ENCODE measurements around the gene KCNMA1.

Gene KCNMA1

GRCh38 chr10:76874176-76874575, 763.4 kb downstream of the KCNMA1 start:
- H3K27me3 ChIP-seq (ENCODE audit: control insufficient read depth, insufficient read depth, low read length) = no peaks in the 10 kb centered on the region
- no peak overlapping the region for H3K4me3 ChIP-seq (ENCODE audit: low read length)
- no peaks in the 10 kb centered on the region for H3K36me3 ChIP-seq (ENCODE audit: insufficient read depth, low read length)
- no peak overlapping the region for H3K9ac ChIP-seq (ENCODE audit: low read depth, low read length)
- H3K4me1 ChIP-seq (ENCODE audit: control insufficient read depth, insufficient read depth, low read length) = peaks cover 10% of the 10 kb centered on the region
- no peak overlapping the region for H3K4me2 ChIP-seq (ENCODE audit: low read length)
- no peaks in the 10 kb centered on the region for H3K9me3 ChIP-seq (replicated peaks; ENCODE audit: low read length)

DNA sequence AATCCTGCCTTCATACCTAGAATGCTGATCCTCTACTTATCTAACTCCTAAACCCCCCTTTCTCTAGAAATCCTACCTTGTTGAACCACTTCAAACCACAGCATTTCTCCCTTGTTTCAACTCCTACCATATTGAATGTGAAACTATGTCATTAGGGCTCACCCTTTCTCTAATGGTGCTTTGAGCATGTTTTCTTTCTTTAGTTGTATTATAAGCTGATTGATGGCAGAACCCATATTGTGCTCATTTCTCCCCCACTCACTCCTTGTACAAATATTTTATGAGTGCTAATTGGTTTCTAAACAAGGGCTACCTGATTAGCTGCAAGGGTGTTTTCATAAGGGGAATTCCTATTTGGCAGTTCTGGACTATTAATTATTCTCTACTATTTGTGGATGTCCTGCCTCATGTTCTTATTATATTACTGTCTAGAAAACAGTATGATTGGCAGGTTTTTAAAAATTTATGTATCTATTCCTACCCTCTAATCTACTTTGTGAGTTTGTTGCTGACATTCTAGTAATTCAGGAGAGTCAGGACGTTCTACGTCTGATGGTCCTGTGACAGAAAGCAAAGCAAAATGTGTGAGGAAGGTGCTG, 765.8 kb downstream of the KCNMA1 start:
- peaks cover 10% of the 10 kb centered on the region for H3K4me1 ChIP-seq (ENCODE audit: control insufficient read depth, insufficient read depth, low read length)

DNA sequence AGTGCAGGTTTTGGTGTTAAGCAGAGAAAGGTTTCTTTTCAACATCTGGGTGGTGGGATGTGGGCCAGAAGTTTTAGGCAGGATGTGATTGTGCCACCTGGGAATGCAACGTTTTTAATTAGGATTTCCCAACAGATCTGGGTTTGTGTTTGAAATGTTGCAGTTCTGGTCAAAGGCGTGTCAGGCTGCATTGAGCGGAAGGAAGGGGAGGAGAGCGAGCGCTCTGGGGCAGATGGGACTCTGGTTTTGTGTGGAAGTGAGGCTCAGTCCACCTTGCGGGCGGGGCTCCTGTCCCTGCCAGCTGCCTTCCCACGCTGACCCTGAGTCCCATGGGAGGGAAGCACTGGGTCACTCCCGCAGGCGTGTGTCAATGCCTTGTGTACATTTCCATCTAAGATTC, 767.7 kb downstream of the KCNMA1 start:
- Histone ChIP-seq H3K4me2 (ENCODE audit: low read length) (no peak overlapping the region), H3K4me1 (ENCODE audit: control insufficient read depth, insufficient read depth, low read length) (peaks cover 10% of the 10 kb centered on the region), H3K36me3 (ENCODE audit: insufficient read depth, low read length) (no peaks in the 10 kb centered on the region), H3K4me3 (ENCODE audit: low read length) (no peak overlapping the region), H3K27me3 (ENCODE audit: control insufficient read depth, insufficient read depth, low read length) (no peaks in the 10 kb centered on the region), H3K9ac (ENCODE audit: low read depth, low read length) (no peak overlapping the region), H3K9me3 (replicated peaks; ENCODE audit: low read length) (no peaks in the 10 kb centered on the region)

More for the DNA sequence above, 765.8 kb downstream of the KCNMA1 start:
- Histone ChIP-seq H3K9ac (ENCODE audit: low read depth, low read length) (no peak overlapping the region), H3K36me3 (ENCODE audit: insufficient read depth, low read length) (no peaks in the 10 kb centered on the region), H3K4me3 (ENCODE audit: low read length) (no peak overlapping the region), H3K9me3 (replicated peaks; ENCODE audit: low read length) (no peaks in the 10 kb centered on the region), H3K27me3 (ENCODE audit: control insufficient read depth, insufficient read depth, low read length) (no peaks in the 10 kb centered on the region), H3K4me2 (ENCODE audit: low read length) (no peak overlapping the region)

DNA sequence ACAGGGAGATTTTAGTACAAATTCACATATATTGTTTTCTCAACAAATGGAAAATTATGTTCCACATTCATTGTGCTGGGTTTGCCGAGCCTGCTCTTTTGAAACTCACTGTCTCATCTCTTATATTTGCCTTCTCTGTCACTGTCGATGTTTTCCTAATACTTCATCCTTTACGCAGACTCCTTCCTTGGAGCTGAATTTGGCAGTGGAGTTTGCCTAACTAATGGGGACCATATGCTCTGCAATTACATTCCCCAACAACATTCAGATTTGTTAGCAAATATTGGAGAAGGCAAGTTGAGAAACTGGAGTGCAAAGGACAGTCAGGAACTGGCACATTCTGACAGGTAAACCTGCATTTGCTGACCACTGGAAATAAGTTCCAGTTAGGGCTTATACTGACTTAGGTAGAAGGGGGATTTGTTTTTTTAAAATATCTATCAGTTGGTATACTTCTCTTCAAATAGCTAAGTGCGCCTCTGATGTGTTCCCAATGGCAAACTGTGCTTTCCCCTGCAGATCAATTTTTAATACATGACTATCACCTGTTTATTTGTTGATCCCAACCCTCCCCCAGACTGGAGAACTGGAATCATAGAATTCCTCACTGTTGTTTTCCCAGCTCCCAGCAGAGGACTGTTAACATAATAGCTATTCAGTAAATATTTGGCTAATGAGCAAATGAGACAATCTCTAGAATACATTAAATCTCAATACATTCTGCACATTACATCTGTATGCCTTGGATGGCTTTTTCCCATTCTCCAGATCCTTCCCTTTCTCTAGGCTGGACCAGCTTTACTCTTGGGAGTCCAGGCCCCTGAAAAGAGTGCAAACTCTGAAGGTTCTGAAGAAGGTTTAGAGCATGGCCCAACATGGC, 769.3 kb downstream of the KCNMA1 start:
- no peak overlapping the region for H3K9ac ChIP-seq (ENCODE audit: low read depth, low read length)
- no peak overlapping the region for H3K4me2 ChIP-seq (ENCODE audit: low read length)
- H3K27me3 ChIP-seq (ENCODE audit: control insufficient read depth, insufficient read depth, low read length) = no peaks in the 10 kb centered on the region
- no peaks in the 10 kb centered on the region for H3K9me3 ChIP-seq (replicated peaks; ENCODE audit: low read length)
- no peaks in the 10 kb centered on the region for H3K36me3 ChIP-seq (ENCODE audit: insufficient read depth, low read length)
- H3K4me3 ChIP-seq (ENCODE audit: low read length) = no peak overlapping the region
- H3K4me1 ChIP-seq (ENCODE audit: control insufficient read depth, insufficient read depth, low read length) = no peaks in the 10 kb centered on the region

GRCh38 chr10:76866841-76867586, 770.6 kb downstream of the KCNMA1 start:
- Histone ChIP-seq H3K4me1 (ENCODE audit: control insufficient read depth, insufficient read depth, low read length) (no peaks in the 10 kb centered on the region), H3K36me3 (ENCODE audit: insufficient read depth, low read length) (no peaks in the 10 kb centered on the region), H3K9me3 (replicated peaks; ENCODE audit: low read length) (no peaks in the 10 kb centered on the region), H3K4me3 (ENCODE audit: low read length) (no peak overlapping the region), H3K27me3 (ENCODE audit: control insufficient read depth, insufficient read depth, low read length) (no peaks in the 10 kb centered on the region), H3K4me2 (ENCODE audit: low read length) (no peak overlapping the region), H3K9ac (ENCODE audit: low read depth, low read length) (no peak overlapping the region)

- Histone ChIP-seq H3K27me3 (ENCODE audit: control insufficient read depth, insufficient read depth, low read length) (no peaks in the 10 kb centered on the region), H3K9ac (ENCODE audit: low read depth, low read length) (no peak overlapping the region), H3K4me1 (ENCODE audit: control insufficient read depth, insufficient read depth, low read length) (no peaks in the 10 kb centered on the region), H3K4me3 (ENCODE audit: low read length) (no peak overlapping the region), H3K9me3 (replicated peaks; ENCODE audit: low read length) (no peaks in the 10 kb centered on the region), H3K36me3 (ENCODE audit: insufficient read depth, low read length) (no peaks in the 10 kb centered on the region), H3K4me2 (ENCODE audit: low read length) (no peak overlapping the region)
Measured at GRCh38 chr10:76864922-76865321, 772.7 kb downstream of the KCNMA1 start.

GRCh38 chr10:76858721-76859120, 778.9 kb downstream of the KCNMA1 start:
- peaks cover 7% of the 10 kb centered on the region for H3K27me3 ChIP-seq (ENCODE audit: control insufficient read depth, insufficient read depth, low read length)
- no peaks in the 10 kb centered on the region for H3K4me1 ChIP-seq (ENCODE audit: control insufficient read depth, insufficient read depth, low read length)
- H3K9ac ChIP-seq (ENCODE audit: low read depth, low read length) = no peak overlapping the region
- H3K36me3 ChIP-seq (ENCODE audit: insufficient read depth, low read length) = no peaks in the 10 kb centered on the region
- no peak overlapping the region for H3K4me2 ChIP-seq (ENCODE audit: low read length)
- no peak overlapping the region for H3K4me3 ChIP-seq (ENCODE audit: low read length)
- no peaks in the 10 kb centered on the region for H3K9me3 ChIP-seq (replicated peaks; ENCODE audit: low read length)

DNA sequence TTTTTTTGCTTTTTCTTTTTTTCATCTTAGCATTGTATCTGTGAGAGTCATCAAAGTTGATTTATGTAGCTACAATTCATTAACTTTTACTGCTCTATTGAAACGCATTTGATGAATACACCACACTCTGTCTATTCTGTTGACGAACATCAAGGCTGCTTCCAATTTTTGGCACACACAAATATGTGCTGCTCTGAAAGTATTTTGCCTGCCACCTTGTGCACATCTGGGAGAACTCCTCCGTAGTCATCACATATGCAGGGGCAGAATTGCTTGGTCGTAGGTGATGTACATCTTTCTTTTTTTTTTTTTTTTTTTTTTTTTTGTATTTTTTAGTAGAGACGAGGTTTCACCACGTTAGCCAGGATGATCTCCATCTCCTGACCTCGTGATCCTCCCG, 796.8 kb downstream of the KCNMA1 start:
- no peak overlapping the region for H3K4me3 ChIP-seq (ENCODE audit: low read length)
- H3K4me2 ChIP-seq (ENCODE audit: low read length) = no peak overlapping the region
- H3K9ac ChIP-seq (ENCODE audit: low read depth, low read length) = no peak overlapping the region
- peaks cover 4% of the 10 kb centered on the region for H3K27me3 ChIP-seq (ENCODE audit: control insufficient read depth, insufficient read depth, low read length)
- no peaks in the 10 kb centered on the region for H3K4me1 ChIP-seq (ENCODE audit: control insufficient read depth, insufficient read depth, low read length)
- no peaks in the 10 kb centered on the region for H3K36me3 ChIP-seq (ENCODE audit: insufficient read depth, low read length)
- no peaks in the 10 kb centered on the region for H3K9me3 ChIP-seq (replicated peaks; ENCODE audit: low read length)

DNA sequence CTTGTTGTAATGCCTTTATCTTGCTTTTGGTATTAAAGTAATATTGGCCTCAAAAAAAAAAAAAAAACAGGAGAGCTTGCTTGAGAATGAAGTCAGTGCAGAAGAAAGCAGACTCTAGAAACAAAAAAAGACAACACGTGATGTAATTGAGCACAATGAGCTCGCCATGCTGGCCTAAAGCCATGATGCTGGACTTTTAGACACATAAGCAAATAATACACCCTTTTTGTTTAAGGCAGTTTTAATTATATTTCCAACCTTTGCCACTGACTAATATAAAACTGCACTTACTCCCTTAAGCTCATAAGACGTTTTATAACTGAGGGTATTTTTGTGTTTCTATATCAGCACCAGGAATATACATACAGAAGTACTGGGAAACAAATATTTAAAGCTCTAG, 798.3 kb downstream of the KCNMA1 start:
- H3K9me3 ChIP-seq (replicated peaks; ENCODE audit: low read length) = no peaks in the 10 kb centered on the region
- H3K4me1 ChIP-seq (ENCODE audit: control insufficient read depth, insufficient read depth, low read length) = no peaks in the 10 kb centered on the region
- no peaks in the 10 kb centered on the region for H3K36me3 ChIP-seq (ENCODE audit: insufficient read depth, low read length)
- H3K9ac ChIP-seq (ENCODE audit: low read depth, low read length) = no peak overlapping the region
- no peak overlapping the region for H3K4me3 ChIP-seq (ENCODE audit: low read length)
- H3K27me3 ChIP-seq (ENCODE audit: control insufficient read depth, insufficient read depth, low read length) = peaks cover 9% of the 10 kb centered on the region
- H3K4me2 ChIP-seq (ENCODE audit: low read length) = no peak overlapping the region

DNA sequence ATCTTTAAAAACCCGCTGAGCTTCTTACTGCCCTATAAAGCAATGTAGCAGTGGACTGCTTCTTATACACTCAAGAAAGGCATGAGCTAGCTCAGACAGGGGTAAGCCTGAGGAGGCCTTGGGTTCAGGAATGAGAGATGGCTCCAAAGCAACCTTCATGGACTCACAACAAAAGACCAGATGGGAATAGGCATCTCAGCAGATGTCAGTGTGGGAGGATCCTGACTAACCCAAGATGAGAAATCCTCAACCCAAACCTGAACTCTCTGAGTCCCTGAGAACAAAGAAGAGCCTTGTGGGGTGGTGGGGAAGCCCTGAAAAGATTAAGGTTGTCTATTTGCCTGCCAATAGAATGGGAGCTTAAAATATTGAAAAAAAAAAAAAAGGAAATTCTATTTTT, 807.4 kb downstream of the KCNMA1 start:
- H3K9ac ChIP-seq (ENCODE audit: low read depth, low read length) = no peak overlapping the region
- H3K27me3 ChIP-seq (ENCODE audit: control insufficient read depth, insufficient read depth, low read length) = peaks cover 40% of the 10 kb centered on the region
- H3K36me3 ChIP-seq (ENCODE audit: insufficient read depth, low read length) = no peaks in the 10 kb centered on the region
- H3K4me3 ChIP-seq (ENCODE audit: low read length) = no peak overlapping the region
- H3K9me3 ChIP-seq (replicated peaks; ENCODE audit: low read length) = no peaks in the 10 kb centered on the region
- no peaks in the 10 kb centered on the region for H3K4me1 ChIP-seq (ENCODE audit: control insufficient read depth, insufficient read depth, low read length)
- no peak overlapping the region for H3K4me2 ChIP-seq (ENCODE audit: low read length)

- Histone ChIP-seq H3K4me2 (ENCODE audit: low read length) (no peak overlapping the region), H3K4me1 (ENCODE audit: control insufficient read depth, insufficient read depth, low read length) (no peaks in the 10 kb centered on the region), H3K27me3 (ENCODE audit: control insufficient read depth, insufficient read depth, low read length) (peaks cover 43% of the 10 kb centered on the region), H3K36me3 (ENCODE audit: insufficient read depth, low read length) (no peaks in the 10 kb centered on the region), H3K4me3 (ENCODE audit: low read length) (no peak overlapping the region), H3K9me3 (replicated peaks; ENCODE audit: low read length) (no peaks in the 10 kb centered on the region), H3K9ac (ENCODE audit: low read depth, low read length) (no peak overlapping the region)
Measured at GRCh38 chr10:76829724-76830123, 807.9 kb downstream of the KCNMA1 start.

Data from skeletal muscle satellite cell (primary cell).